Activated B cell treated with CpG ODN at 0.5 μM for 24 hours (primary cell): ENCODE results near the gene RYK. TPM values are rescaled to one million over a fixed set of nuclear protein-coding genes. Genes with fewer than 3 reads are reported as not detected.

ENCODE experiments used
- ATAC-seq: fragments of 200-7000 bp; cut with Tn5 transposase; one replicate; pipeline ENCODE4 v1.10.0; 2021; ENCODE audit warnings: low read depth, mild to moderate bottlenecking, moderate library complexity
- CTCF ChIA-PET: fragments of 350-600 bp; sonication (Branson Sonifier 250); formaldehyde crosslinking; loops from one replicate; lab custom pipeline; 2021; ENCODE audit warnings: antibody characterized with exemption; lab: Charles Lee
- POLR2A ChIA-PET: fragments of 350-600 bp; sonication (Branson Sonifier 250); formaldehyde crosslinking; loops from one replicate; lab custom pipeline; 2021; ENCODE audit warnings: antibody characterized with exemption; lab: Charles Lee
- DNase-seq: peaks from one replicate; pipeline ENCODE4 v3.0.0; 2022
- H3K27ac Mint-ChIP-seq: one replicate; pipeline ENCODE4 v1.8.0; 2020; ENCODE audit warnings: mixed read lengths
- H3K27me3 Mint-ChIP-seq: one replicate; pipeline ENCODE4 v1.8.0; 2021; ENCODE audit warnings: mixed read lengths
- H3K36me3 Mint-ChIP-seq: one replicate; pipeline ENCODE4 v1.8.0; 2021; ENCODE audit warnings: low read depth, mixed read lengths
- H3K4me1 Mint-ChIP-seq: one replicate; pipeline ENCODE4 v1.8.0; 2021; ENCODE audit warnings: mixed read lengths
- H3K4me3 Mint-ChIP-seq: one replicate; pipeline ENCODE4 v1.8.0; 2020; ENCODE audit warnings: mild to moderate bottlenecking, mixed read lengths
- H3K9me3 Mint-ChIP-seq: one replicate; pipeline ENCODE4 v1.8.0; 2020; ENCODE audit warnings: mixed read lengths
- CTCF ChIP-seq: fragments of 200-600 bp; IDR thresholded peaks from one replicate; pipeline ENCODE4 v1.8.0; 2022; ENCODE audit warnings: antibody characterized with exemption, mild to moderate bottlenecking
- intact Hi-C: fragments of 100-400 bp; cut with micrococcal nuclease; formaldehyde crosslinking; loops from one replicate; pipeline ENCODE4 v1.15.1; 2024
- total RNA-seq: library from RNA; stranded (reverse); gene quantifications from 2 replicates; pipeline ENCODE4 v1.2.3, GENCODE V29; 2022

The RYK gene
- total RNA-seq, 1 donor from 2014 or later = 38.8 TPM

DNA sequence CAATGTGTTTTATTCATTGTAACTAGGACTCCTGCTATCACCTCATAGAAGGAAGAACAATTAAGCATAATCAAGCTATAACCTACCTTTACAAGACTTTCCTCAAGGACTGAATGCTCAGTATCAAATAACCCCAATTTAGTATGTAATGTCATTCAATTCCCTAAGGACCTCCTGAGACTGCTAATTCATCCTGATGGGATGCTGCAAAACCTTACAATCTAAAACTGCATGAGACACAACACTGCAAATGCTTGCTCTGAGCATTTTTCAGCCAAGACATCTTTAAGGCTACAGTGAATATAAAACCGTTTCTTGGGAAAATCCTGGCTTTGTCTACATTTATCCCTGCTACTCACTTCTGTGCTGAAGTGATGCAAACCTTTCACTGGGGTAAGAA is 69.9 kb downstream of the RYK start:
- no peak for ATAC-seq
- Mint-ChIP-seq H3K36me3 (peaks cover 60% of the 10 kb centered on the region), H3K9me3 (no peaks in the 10 kb centered on the region), H3K4me3 (no peak overlapping the region), H3K27ac (no peak overlapping the region), H3K4me1 (no peaks in the 10 kb centered on the region), H3K27me3 (no peaks in the 10 kb centered on the region)
- DNase-seq = no peak
- CTCF ChIA-PET = no interaction called here
- intact Hi-C loops = no loop called here
- POLR2A ChIA-PET = no interaction called here
- TF ChIP-seq CTCF = no peak

GRCh38 chr3:134179508-134179907 is 71.2 kb downstream of the RYK start:
- no peak overlapping the region for H3K4me3 Mint-ChIP-seq
- intact Hi-C loops = no loop called here
- H3K27me3 Mint-ChIP-seq = no peaks in the 10 kb centered on the region
- ChIA-PET CTCF (interaction anchor here (1.1 kb wide), 1 partner anchor 1453 kb away, joined by 5 read pairs; no protein-coding TSS in a partner anchor), POLR2A (no interaction called here)
- H3K36me3 Mint-ChIP-seq = peaks cover 66% of the 10 kb centered on the region
- DNase-seq = no peak
- no peaks in the 10 kb centered on the region for H3K4me1 Mint-ChIP-seq
- H3K9me3 Mint-ChIP-seq = no peaks in the 10 kb centered on the region
- TF ChIP-seq CTCF = no peak
- ATAC-seq = no peak
- no peak overlapping the region for H3K27ac Mint-ChIP-seq

- intact Hi-C loops = no loop called here
- ChIA-PET CTCF (no interaction called here), POLR2A (no interaction called here)
- Mint-ChIP-seq H3K27me3 (no peaks in the 10 kb centered on the region), H3K4me1 (no peaks in the 10 kb centered on the region), H3K27ac (no peak overlapping the region), H3K36me3 (peaks cover 77% of the 10 kb centered on the region), H3K9me3 (no peaks in the 10 kb centered on the region), H3K4me3 (no peak overlapping the region)
- ATAC-seq = no peak
- DNase-seq = no peak
- no peak for TF ChIP-seq CTCF
Measured at GRCh38 chr3:134163096-134163495, 87.6 kb downstream of the RYK start.

- Mint-ChIP-seq H3K27ac (no peak overlapping the region), H3K4me1 (no peaks in the 10 kb centered on the region), H3K27me3 (no peaks in the 10 kb centered on the region), H3K36me3 (peaks cover 77% of the 10 kb centered on the region), H3K9me3 (no peaks in the 10 kb centered on the region), H3K4me3 (no peak overlapping the region)
- ATAC-seq (no peak), DNase-seq (no peak)
- CTCF ChIA-PET = no interaction called here
- intact Hi-C loops = no loop called here
- POLR2A ChIA-PET = no interaction called here
- no peak for TF ChIP-seq CTCF
Measured at GRCh38 chr3:134161898-134162615, 88.6 kb downstream of the RYK start.

DNA sequence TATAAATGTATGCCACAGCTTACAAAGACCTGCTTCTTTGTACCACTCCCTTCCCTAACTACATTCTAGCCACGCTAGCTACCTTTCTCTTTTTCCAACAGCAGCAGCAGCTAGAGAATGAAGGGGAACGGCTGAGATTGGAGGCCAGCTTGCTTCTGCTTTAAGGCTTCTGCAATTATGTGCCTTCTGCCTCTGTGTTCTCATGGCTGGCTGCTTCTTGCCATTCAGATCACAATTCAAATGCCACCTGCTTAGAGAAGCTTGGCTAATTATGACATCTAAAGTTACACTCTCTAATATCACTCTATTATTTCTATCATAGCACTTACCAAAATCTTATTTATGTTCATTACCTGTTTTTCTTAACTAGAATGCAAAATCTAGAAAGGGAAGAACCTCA is 95.2 kb downstream of the RYK start:
- H3K9me3 Mint-ChIP-seq = no peaks in the 10 kb centered on the region
- no peak for TF ChIP-seq CTCF
- ATAC-seq (no peak), DNase-seq (no peak)
- H3K4me1 Mint-ChIP-seq = no peaks in the 10 kb centered on the region
- H3K36me3 Mint-ChIP-seq = peaks cover 74% of the 10 kb centered on the region
- no peak overlapping the region for H3K4me3 Mint-ChIP-seq
- POLR2A ChIA-PET = no interaction called here
- H3K27ac Mint-ChIP-seq = no peak overlapping the region
- H3K27me3 Mint-ChIP-seq = no peaks in the 10 kb centered on the region
- CTCF ChIA-PET = no interaction called here
- intact Hi-C loops = no loop called here
